Testis (tissue), 2 donors: ENCODE results near the gene HAPLN2.

ENCODE experiments used
- CTCF ChIP-seq, 3 experiments: fragments of 450-650 bp in 2 of 3; fragments of 200-600 bp in 1 of 3; sonication (generic) in 1 of 3; IDR thresholded peaks; one replicate each; pipeline ENCODE4 v1.5.1; 2016 to 2019; ENCODE audit warnings: antibody characterized with exemption in 3 of 3, mild to moderate bottlenecking in 2 of 3, moderate library complexity in 1 of 3
- POLR2A ChIP-seq: fragments of 450-650 bp; IDR thresholded peaks from one replicate; pipeline ENCODE4 v1.6.1; 2017; ENCODE audit warnings: antibody characterized with exemption, mild to moderate bottlenecking, moderate library complexity

- TF ChIP-seq CTCF (IDR thresholded peaks at IDR 0.05) (peak; percentile 86 to 97 (median 90)), POLR2A (no peak)
Observed at GRCh38 chr1:156583821-156584622, 35.2 kb upstream of the HAPLN2 start.
